Adrenal gland (tissue), 12 donors: Measurements from ENCODE around the gene ERVMER34-1. TPM values are rescaled to one million over a fixed set of nuclear protein-coding genes. Genes with fewer than 3 reads are reported as not detected.

Source experiments
- DNase-seq, 7 donors: peaks; one replicate each; pipeline ENCODE4 v3.0.0-alpha.2; 2019 to 2020
- H3K27ac ChIP-seq, 5 donors: fragments of 200-600 bp; sonication (generic) in 4 of 5; 1 replicate in 3 of 5; 2 replicates in 2 of 5; pipeline versions ENCODE4 v1.5.1 to v1.8.0; 2016 to 2020; ENCODE audit warnings: mild to moderate bottlenecking in 1 of 5
- H3K27me3 ChIP-seq: fragments of 200-600 bp; 2 replicates; pipeline ENCODE4 v1.8.0; 2021
- H3K36me3 ChIP-seq, 2 donors: fragments of 200-600 bp; replicated peaks in 1 of 2; 1 replicate in 1 of 2; 2 replicates in 1 of 2; pipeline versions ENCODE4 v1.5.1 to v1.8.0; 2018 to 2022
- H3K4me1 ChIP-seq, 2 donors: fragments of 200-600 bp; replicated peaks in 1 of 2; 1 replicate in 1 of 2; 2 replicates in 1 of 2; pipeline versions ENCODE4 v1.5.1 to v1.8.0; 2018 to 2021
- H3K4me3 ChIP-seq, 4 donors: fragments of 200-600 bp; sonication (generic) in 3 of 4; one replicate each; pipeline ENCODE4 v1.5.1; 2016 to 2018
- H3K9me3 ChIP-seq, 3 donors: fragments of 200-600 bp; sonication (generic) in 1 of 3; replicated peaks in 1 of 3; 1 replicate in 2 of 3; 2 replicates in 1 of 3; pipeline versions ENCODE4 v1.5.1 to v1.8.0; 2016 to 2021
- POLR2A ChIP-seq, 2 donors: fragments of 450-650 bp; IDR thresholded peaks; one replicate each; pipeline ENCODE4 v1.6.1; 2017; ENCODE audit warnings: antibody characterized with exemption in 2 of 2, mild to moderate bottlenecking in 2 of 2, moderate library complexity in 1 of 2
- WGBS, 4 donors: extraction: QIAGEN DNeasy Blood & Tissue Kit in 2 of 4; methylation state at CpG; one replicate each; pipeline versions ENCODE4 v1.1.5 to v1.1.7; 2013 to 2017; 5-methylcytosine and 5-hydroxymethylcytosine counted together
- intact Hi-C, 2 donors: fragments of 100-400 bp; cut with DNase I; formaldehyde crosslinking; loops; one replicate each; pipeline versions ENCODE4 v1.14.1 to v1.15.0; 2022 to 2023
- polyA plus RNA-seq, 3 donors: library from polyadenylated mRNA; stranded (reverse); fragments of 200-250 nt in 2 of 3; fragments of 350-450 nt in 1 of 3; fragmentation: Illumina TruSeq in 1 of 3; extraction: RNeasy Lipid Tissue Mini Kit (QIAGEN cat#74804) in 1 of 3; gene quantifications; one replicate each; pipeline ENCODE4 v1.2.3, GENCODE V29; 2013 to 2014
- total RNA-seq, 9 donors: library from RNA; depleted of rRNA in 4 of 9; stranded (reverse); fragments of >200 nt in 4 of 9; fragments of 120-200 nt in 1 of 9; fragmentation: NEBNext Ultra II Directional in 1 of 9; extraction: Animal tissue kit (Norgen Biotek cat#: 25700) in 1 of 9; gene quantifications; one replicate each; pipeline versions ENCODE4 v1.1.0 to v1.2.4, GENCODE V29; 2013 to 2023
- TF ChIP-seq, protein P1 (sequence below), 6 experiments: fragments of 450-650 bp in 4 of 6; fragments of 200-600 bp in 2 of 6; sonication (generic) in 1 of 6; IDR thresholded peaks; 1 replicate in 5 of 6; 2 replicates in 1 of 6; pipeline versions ENCODE4 v1.5.1 to v1.8.0; 2016 to 2021; ENCODE audit warnings: antibody characterized with exemption in 6 of 6, mild to moderate bottlenecking in 2 of 6, moderate library complexity in 1 of 6
- donor health status: healthy with polysubstance abuse.
- donor health status: Bipolar disorder and iron deficiency.
- donor health status: DM: yes; HTN: yes; CAD: no.
- donor health status: DM: no; HTN: no; CAD: no.
- donor health status: DM: no; HTN: no; CAD: no.
- donor health status: DM: yes; HTN: yes; CAD: no.

Gene ERVMER34-1
- total and polyA plus RNA-seq, 12 donors: 0.28 to 2.1 (median 0.97) TPM

DNA sequence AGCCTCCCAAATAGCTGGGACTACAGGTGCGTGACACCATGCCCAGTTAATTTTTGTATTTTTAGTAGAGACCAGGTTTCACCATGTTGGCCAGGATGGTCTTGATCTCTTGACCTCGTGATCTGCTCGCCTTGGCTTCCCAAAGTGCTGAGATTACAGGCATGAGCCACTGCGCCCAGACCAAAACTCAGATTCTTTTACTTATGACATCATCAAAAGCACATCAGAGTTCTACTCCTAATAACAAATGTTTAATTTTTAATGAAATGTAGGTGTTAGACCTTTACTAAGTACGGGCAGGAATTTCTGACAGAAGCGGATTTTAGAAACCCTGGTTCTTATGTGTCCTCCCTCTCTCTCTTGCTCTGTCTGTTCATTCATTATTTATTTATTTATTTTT lies 38.5 kb upstream of the ERVMER34-1 start:
- Histone ChIP-seq H3K4me1 (no peaks in the 10 kb centered on the region), H3K9me3 (no peaks in the 10 kb centered on the region), H3K36me3 (no peaks in the 10 kb centered on the region), H3K27me3 (no peaks in the 10 kb centered on the region), H3K4me3 (no peak overlapping the region), H3K27ac (no peak overlapping the region)
- DNase-seq: no peak
- TF ChIP-seq, protein P1, sequence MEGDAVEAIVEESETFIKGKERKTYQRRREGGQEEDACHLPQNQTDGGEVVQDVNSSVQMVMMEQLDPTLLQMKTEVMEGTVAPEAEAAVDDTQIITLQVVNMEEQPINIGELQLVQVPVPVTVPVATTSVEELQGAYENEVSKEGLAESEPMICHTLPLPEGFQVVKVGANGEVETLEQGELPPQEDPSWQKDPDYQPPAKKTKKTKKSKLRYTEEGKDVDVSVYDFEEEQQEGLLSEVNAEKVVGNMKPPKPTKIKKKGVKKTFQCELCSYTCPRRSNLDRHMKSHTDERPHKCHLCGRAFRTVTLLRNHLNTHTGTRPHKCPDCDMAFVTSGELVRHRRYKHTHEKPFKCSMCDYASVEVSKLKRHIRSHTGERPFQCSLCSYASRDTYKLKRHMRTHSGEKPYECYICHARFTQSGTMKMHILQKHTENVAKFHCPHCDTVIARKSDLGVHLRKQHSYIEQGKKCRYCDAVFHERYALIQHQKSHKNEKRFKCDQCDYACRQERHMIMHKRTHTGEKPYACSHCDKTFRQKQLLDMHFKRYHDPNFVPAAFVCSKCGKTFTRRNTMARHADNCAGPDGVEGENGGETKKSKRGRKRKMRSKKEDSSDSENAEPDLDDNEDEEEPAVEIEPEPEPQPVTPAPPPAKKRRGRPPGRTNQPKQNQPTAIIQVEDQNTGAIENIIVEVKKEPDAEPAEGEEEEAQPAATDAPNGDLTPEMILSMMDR (IDR thresholded peaks at IDR 0.05): no peak
- no peak for TF ChIP-seq POLR2A (IDR thresholded peaks at IDR 0.05)
- intact Hi-C loops: no loop called here
- WGBS, 4 donors: 92 to 97% (median 95%) methylated on average over 6 of the region's 6 CpGs

GRCh38 chr4:52788806-52789205 lies 37.6 kb upstream of the ERVMER34-1 start:
- no peak for DNase-seq
- intact Hi-C loops: no loop called here
- H3K9me3 ChIP-seq: no peaks in the 10 kb centered on the region
- no peak for TF ChIP-seq POLR2A (IDR thresholded peaks at IDR 0.05)
- TF ChIP-seq, protein P1 (IDR thresholded peaks at IDR 0.05): no peak
- no peaks in the 10 kb centered on the region for H3K27me3 ChIP-seq
- H3K4me1 ChIP-seq: no peaks in the 10 kb centered on the region
- no peaks in the 10 kb centered on the region for H3K36me3 ChIP-seq
- H3K4me3 ChIP-seq: no peak overlapping the region
- no peak overlapping the region for H3K27ac ChIP-seq
- 90 to 94% (median 91%) methylated on average over 6 of the region's 6 CpGs for WGBS, 4 donors

- intact Hi-C loops: no loop called here
- no peak overlapping the region for H3K27ac ChIP-seq
- TF ChIP-seq, protein P1 (IDR thresholded peaks at IDR 0.05): no peak
- no peak for TF ChIP-seq POLR2A (IDR thresholded peaks at IDR 0.05)
- H3K27me3 ChIP-seq: no peaks in the 10 kb centered on the region
- H3K36me3 ChIP-seq: no peaks in the 10 kb centered on the region
- DNase-seq: no peak
- WGBS, 4 donors: 88 to 96% (median 89%) methylated on average over 4 of the region's 4 CpGs
- no peak overlapping the region for H3K4me3 ChIP-seq
- no peaks in the 10 kb centered on the region for H3K9me3 ChIP-seq
- no peaks in the 10 kb centered on the region for H3K4me1 ChIP-seq
These were observed 31.8 kb upstream of the ERVMER34-1 start for GRCh38 chr4:52783069-52783468.

DNA sequence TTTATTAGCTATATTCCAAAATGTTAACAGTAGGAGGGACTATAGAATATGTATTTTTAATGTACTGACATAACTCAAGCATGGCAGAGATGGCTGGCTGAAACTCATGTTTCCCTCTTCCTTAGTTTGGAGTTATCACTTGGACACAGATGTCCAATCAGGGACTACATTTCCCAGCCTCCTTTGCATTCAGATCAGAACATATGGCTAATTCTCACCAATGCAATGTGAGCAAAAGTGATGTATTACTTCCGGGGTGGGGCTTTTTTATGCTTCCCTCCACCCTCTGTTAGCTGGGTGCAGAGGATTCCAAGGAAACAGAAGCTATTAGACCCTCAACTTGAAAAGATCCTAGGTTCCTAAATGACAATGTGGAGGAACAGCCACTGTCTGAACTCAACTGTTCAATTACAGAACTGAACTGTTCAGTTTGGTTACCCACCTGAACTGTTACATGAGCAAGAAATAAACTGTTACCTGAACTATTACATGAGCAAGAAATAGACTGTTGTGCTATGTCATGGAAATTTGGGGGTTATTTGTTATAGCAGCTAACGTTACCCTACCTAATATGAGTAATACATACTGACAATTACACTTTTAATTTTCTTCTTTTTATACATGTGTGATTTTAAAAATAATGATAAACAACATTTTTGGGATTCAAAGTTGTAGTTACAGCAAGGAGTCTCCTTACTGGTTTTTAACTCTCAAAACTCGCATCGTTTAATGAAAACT lies 29.6 kb upstream of the ERVMER34-1 start:
- Histone ChIP-seq H3K4me3 (no peak overlapping the region), H3K4me1 (no peaks in the 10 kb centered on the region), H3K36me3 (no peaks in the 10 kb centered on the region), H3K9me3 (no peaks in the 10 kb centered on the region), H3K27ac (no peak overlapping the region), H3K27me3 (no peaks in the 10 kb centered on the region)
- TF ChIP-seq, protein P1 (IDR thresholded peaks at IDR 0.05): no peak
- TF ChIP-seq POLR2A (IDR thresholded peaks at IDR 0.05): no peak
- intact Hi-C loops: no loop called here
- no peak for DNase-seq
- WGBS, 4 donors: 84 to 91% (median 89%) methylated on average over 4 of the region's 4 CpGs
